WTC11 (cell line): Measurements from ENCODE around the gene MAP7D2. TPM values are rescaled to one million over a fixed set of nuclear protein-coding genes. Genes with fewer than 3 reads are reported as not detected.

Experiments used
- ATAC-seq: fragments of 200-7000 bp; cut with Tn5 transposase; 2 replicates; pipeline ENCODE4 v1.10.0; 2021; ENCODE audit warnings: mild to moderate bottlenecking, moderate library complexity
- CTCF ChIA-PET: fragments of 300-600 bp; sonication (Branson Sonifier 250); formaldehyde crosslinking; loops from one replicate; lab custom pipeline; 2021; ENCODE audit warnings: antibody characterized with exemption; lab: Charles Lee
- POLR2A ChIA-PET: fragments of 350-600 bp; sonication (Branson Sonifier 250); formaldehyde crosslinking; loops from one replicate; lab custom pipeline; 2021; ENCODE audit warnings: antibody characterized with exemption; lab: Charles Lee
- DNase-seq: peaks from one replicate; pipeline ENCODE4 v3.0.0; 2021; ENCODE audit warnings: low spot score
- H3K27ac Mint-ChIP-seq: 2 replicates; pipeline ENCODE4 v1.8.0; 2021; ENCODE audit warnings: mixed read lengths
- H3K27me3 Mint-ChIP-seq: 2 replicates; pipeline ENCODE4 v1.8.0; 2021; ENCODE audit warnings: low read depth, mild to moderate bottlenecking, moderate library complexity, mixed read lengths
- H3K36me3 Mint-ChIP-seq: 2 replicates; pipeline ENCODE4 v1.8.0; 2021; ENCODE audit warnings: mixed read lengths
- H3K4me1 Mint-ChIP-seq: 2 replicates; pipeline ENCODE4 v1.8.0; 2022; ENCODE audit warnings: mixed read lengths
- H3K4me3 Mint-ChIP-seq: 2 replicates; pipeline ENCODE4 v1.8.0; 2021; ENCODE audit warnings: mild to moderate bottlenecking, moderate library complexity, mixed read lengths
- H3K9me3 Mint-ChIP-seq: 2 replicates; pipeline ENCODE4 v1.8.0; 2021; ENCODE audit warnings: mixed read lengths
- AR ChIP-seq: fragments of 250-450 bp; sonication (Bioruptor Pico); IDR thresholded peaks from 2 replicates; pipeline ENCODE4 v1.9.0; 2021; ENCODE audit warnings: mild to moderate bottlenecking
- CREM ChIP-seq: sonication (generic); formaldehyde crosslinking; IDR thresholded peaks from 2 replicates; pipeline ENCODE4 v1.8.1; 2022; ENCODE audit warnings: mild to moderate bottlenecking, missing genetic modification reagents, moderate library complexity
- E2F1 ChIP-seq: sonication (generic); formaldehyde crosslinking; IDR thresholded peaks from 2 replicates; pipeline ENCODE4 v1.8.0; 2022; ENCODE audit warnings: mild to moderate bottlenecking, missing genetic modification reagents
- EMX1 ChIP-seq: fragments of 250-450 bp; sonication (Bioruptor Pico); IDR thresholded peaks from 2 replicates; pipeline ENCODE4 v1.8.0; 2021; ENCODE audit warnings: mild to moderate bottlenecking
- ERG ChIP-seq: fragments of 250-450 bp; sonication (Bioruptor Pico); IDR thresholded peaks from 2 replicates; pipeline ENCODE4 v1.8.0; 2021; ENCODE audit warnings: mild to moderate bottlenecking
- ESRRA ChIP-seq: sonication (generic); formaldehyde crosslinking; IDR thresholded peaks from 2 replicates; pipeline ENCODE4 v1.8.1; 2022; ENCODE audit warnings: mild to moderate bottlenecking, missing genetic modification reagents, borderline replicate concordance
- ETV6 ChIP-seq: sonication (generic); formaldehyde crosslinking; IDR thresholded peaks from 2 replicates; pipeline ENCODE4 v1.8.1; 2022; ENCODE audit warnings: mild to moderate bottlenecking, missing genetic modification reagents
- FOXP1 ChIP-seq: sonication (generic); formaldehyde crosslinking; IDR thresholded peaks from 2 replicates; pipeline ENCODE4 v1.8.0; 2022; ENCODE audit warnings: missing genetic modification reagents, mild to moderate bottlenecking, moderate library complexity, borderline replicate concordance
- IRF1 ChIP-seq: sonication (generic); formaldehyde crosslinking; IDR thresholded peaks from 2 replicates; pipeline ENCODE4 v1.8.0; 2023; ENCODE audit warnings: missing genetic modification reagents
- JAZF1 ChIP-seq: fragments of 250-450 bp; sonication (Bioruptor Pico); IDR thresholded peaks from 2 replicates; pipeline ENCODE4 v1.9.0; 2021; ENCODE audit warnings: moderate library complexity, mild to moderate bottlenecking, inconsistent platforms
- NR1H2 ChIP-seq: sonication (generic); formaldehyde crosslinking; IDR thresholded peaks from 2 replicates; pipeline ENCODE4 v1.9.0; 2021; ENCODE audit warnings: mild to moderate bottlenecking, moderate library complexity, missing genetic modification reagents
- PRDM15 ChIP-seq: sonication (generic); formaldehyde crosslinking; IDR thresholded peaks from 2 replicates; pipeline ENCODE4 v1.8.0; 2022; ENCODE audit warnings: missing genetic modification reagents
- SMAD3 ChIP-seq: sonication (generic); formaldehyde crosslinking; IDR thresholded peaks from 2 replicates; pipeline ENCODE4 v1.8.0; 2022; ENCODE audit warnings: missing genetic modification reagents, mild to moderate bottlenecking, borderline replicate concordance
- TEAD4 ChIP-seq: sonication (generic); formaldehyde crosslinking; IDR thresholded peaks from 2 replicates; pipeline ENCODE4 v1.8.0; 2022; ENCODE audit warnings: mild to moderate bottlenecking, missing genetic modification reagents
- USF2 ChIP-seq: sonication (generic); formaldehyde crosslinking; IDR thresholded peaks from 2 replicates; pipeline ENCODE4 v1.8.1; 2023; ENCODE audit warnings: mild to moderate bottlenecking, missing genetic modification reagents, moderate library complexity
- ZNF121 ChIP-seq: sonication (generic); formaldehyde crosslinking; IDR thresholded peaks from 2 replicates; pipeline ENCODE4 v1.8.0; 2023; ENCODE audit warnings: missing genetic modification reagents
- ZNF138 ChIP-seq: sonication (generic); formaldehyde crosslinking; conservative IDR thresholded peaks from 2 replicates; pipeline ENCODE4 v1.8.1; 2022; ENCODE audit warnings: mild to moderate bottlenecking, moderate library complexity, missing genetic modification reagents
- ZNF219 ChIP-seq: sonication (generic); formaldehyde crosslinking; IDR thresholded peaks from 2 replicates; pipeline ENCODE4 v1.8.0; 2023; ENCODE audit warnings: missing genetic modification reagents, mild to moderate bottlenecking, borderline replicate concordance
- ZNF512 ChIP-seq: sonication (generic); formaldehyde crosslinking; IDR thresholded peaks from 2 replicates; pipeline ENCODE4 v1.8.1; 2022; ENCODE audit warnings: missing genetic modification reagents, borderline replicate concordance
- ZSCAN18 ChIP-seq: fragments of 250-450 bp; sonication (Bioruptor Pico); IDR thresholded peaks from 2 replicates; pipeline ENCODE4 v2.1.2; 2022; ENCODE audit warnings: mild to moderate bottlenecking, moderate library complexity
- total RNA-seq: library from RNA; stranded (reverse); gene quantifications from 3 replicates; pipeline ENCODE4 v1.2.3, GENCODE V29; 2021

Gene MAP7D2
- total RNA-seq, 1 experiment from 2014 or later = 0.57 TPM

- TF ChIP-seq PRDM15 (CRISPR knock-in tag) = no peak
- no peak for TF ChIP-seq AR (CRISPR knock-in tag)
- no peak for TF ChIP-seq EMX1
- no peak for TF ChIP-seq FOXP1
- TF ChIP-seq ZSCAN18 = no peak
- no peak for TF ChIP-seq IRF1
- ATAC-seq (peak; percentile 69), DNase-seq (no peak)
- Mint-ChIP-seq H3K36me3 (no peaks in the 10 kb centered on the region), H3K4me1 (peaks cover 4% of the 10 kb centered on the region; the same call in 1 of the 2 replicates), H3K27ac (no peak overlapping the region), H3K27me3 (no peaks in the 10 kb centered on the region), H3K9me3 (no peaks in the 10 kb centered on the region), H3K4me3 (no peak overlapping the region)
- ChIA-PET CTCF (interaction anchor here (1.6 to 2.4 kb wide), 2 partner anchors 135 to 162 kb away, joined by 3 to 12 read pairs; no protein-coding TSS in a partner anchor), POLR2A (no interaction called here)
Observed at GRCh38 chrX:20066968-20067708, 49.6 kb downstream of the MAP7D2 start.

GRCh38 chrX:20063716-20064351 is 52.9 kb downstream of the MAP7D2 start:
- Mint-ChIP-seq H3K27ac (no peak overlapping the region), H3K4me3 (no peak overlapping the region), H3K36me3 (no peaks in the 10 kb centered on the region), H3K9me3 (no peaks in the 10 kb centered on the region), H3K27me3 (no peaks in the 10 kb centered on the region), H3K4me1 (peaks cover 10% of the 10 kb centered on the region)
- DNase-seq = peak; percentile 20
- POLR2A ChIA-PET = no interaction called here
- CTCF ChIA-PET = interaction anchor here (0.6 to 1.0 kb wide), 4 partner anchors 18 to 307 kb away, joined by 3 read pairs; no protein-coding TSS in a partner anchor
- TF ChIP-seq ETV6 (CRISPR knock-in tag) (no peak), ERG (no peak), E2F1 (CRISPR knock-in tag) (no peak), ZNF121 (no peak), TEAD4 (no peak), NR1H2 (CRISPR knock-in tag) (no peak), USF2 (CRISPR knock-in tag) (no peak), JAZF1 (no peak), ZNF219 (CRISPR knock-in tag) (no peak), CREM (CRISPR knock-in tag) (no peak), ZNF138 (CRISPR knock-in tag) (no peak), SMAD3 (CRISPR knock-in tag) (no peak), ESRRA (no peak), ZNF512 (CRISPR knock-in tag) (no peak)
- peak; percentile 46; the same call in 1 of the 2 replicates for ATAC-seq
